HEK293 (cell line): ENCODE measurements around the gene EGFL8.

Source experiments
- CTCF ChIP-seq: fragments of 450-650 bp; formaldehyde crosslinking; IDR thresholded peaks from 2 replicates; pipeline ENCODE4 v1.5.1; 2016; ENCODE audit warnings: missing biosample characterization, missing genetic modification characterization
- PRDM1 ChIP-seq: fragments of 450-650 bp; formaldehyde crosslinking; IDR thresholded peaks from 2 replicates; pipeline ENCODE4; 2016; ENCODE audit warnings: missing biosample characterization, missing genetic modification characterization
- ZBTB10 ChIP-seq: fragments of 450-650 bp; formaldehyde crosslinking; IDR thresholded peaks from 2 replicates; pipeline ENCODE4 v1.5.1; 2016; ENCODE audit warnings: missing biosample characterization, missing genetic modification characterization
- ZBTB17 ChIP-seq: fragments of 450-650 bp; formaldehyde crosslinking; IDR thresholded peaks from 2 replicates; pipeline ENCODE4 v1.5.1; 2016; ENCODE audit warnings: missing biosample characterization, missing genetic modification characterization
- ZNF148 ChIP-seq: fragments of 450-650 bp; formaldehyde crosslinking; IDR thresholded peaks from 2 replicates; pipeline ENCODE4 v1.5.0; 2017; ENCODE audit warnings: missing biosample characterization, missing genetic modification characterization, borderline replicate concordance
- ZNF16 ChIP-seq: fragments of 450-650 bp; formaldehyde crosslinking; IDR thresholded peaks from 2 replicates; pipeline ENCODE4 v1.5.1; 2016; ENCODE audit warnings: low read depth, missing biosample characterization, missing genetic modification characterization
- ZNF280D ChIP-seq: fragments of 450-650 bp; formaldehyde crosslinking; IDR thresholded peaks from 2 replicates; pipeline ENCODE4 v1.5.1; 2016; ENCODE audit warnings: missing biosample characterization, missing genetic modification characterization
- ZNF518A ChIP-seq: fragments of 450-650 bp; formaldehyde crosslinking; conservative IDR thresholded peaks from 2 replicates; pipeline ENCODE4 v1.5.1; 2016; ENCODE audit warnings: low read depth, missing biosample characterization, missing genetic modification characterization
- ZNF549 ChIP-seq: fragments of 450-650 bp; IDR thresholded peaks from 2 replicates; pipeline ENCODE4 v1.5.1; 2018; ENCODE audit warnings: missing biosample characterization, missing genetic modification characterization, mild to moderate bottlenecking, inconsistent platforms, moderate library complexity
- ZNF645 ChIP-seq: fragments of 450-650 bp; formaldehyde crosslinking; IDR thresholded peaks from 2 replicates; pipeline ENCODE4; 2016; ENCODE audit warnings: missing biosample characterization, missing genetic modification characterization
- ZNF658 ChIP-seq: fragments of 450-650 bp; formaldehyde crosslinking; IDR thresholded peaks from 2 replicates; pipeline ENCODE4; 2016; ENCODE audit warnings: missing biosample characterization, missing genetic modification characterization
- ZNF701 ChIP-seq: fragments of 450-650 bp; formaldehyde crosslinking; IDR thresholded peaks from 2 replicates; pipeline ENCODE4 v1.5.1; 2016; ENCODE audit warnings: missing biosample characterization, missing genetic modification characterization
- ZNF792 ChIP-seq: fragments of 450-650 bp; formaldehyde crosslinking; IDR thresholded peaks from 2 replicates; pipeline ENCODE4 v1.5.1; 2016; ENCODE audit warnings: missing biosample characterization, missing genetic modification characterization

GRCh38 chr6:32132110-32132509 lies 32.3 kb upstream of the EGFL8 start:
- TF ChIP-seq ZBTB10 (tag by site-specific recombination) (no peak), ZBTB17 (tag by site-specific recombination) (no peak), ZNF280D (tag by site-specific recombination) (no peak), ZNF16 (tag by site-specific recombination) (no peak), ZNF792 (tag by site-specific recombination) (no peak), ZNF701 (tag by site-specific recombination) (no peak), ZNF658 (tag by site-specific recombination) (no peak), ZNF549 (no peak), ZNF645 (tag by site-specific recombination) (no peak), CTCF (tag by site-specific recombination) (no peak), PRDM1 (no peak), ZNF148 (tag by site-specific recombination) (no peak), ZNF518A (tag by site-specific recombination) (no peak)
